ENCODE measurements around the gene TRMT10C. TPM values are rescaled to one million over a fixed set of nuclear protein-coding genes. Genes with fewer than 3 reads are reported as not detected.
"Not testable (repeated sequence)": the region's sequence is repeated elsewhere in the genome, so short reads cannot be mapped to it uniquely, and the experiment has no call there.

The TRMT10C gene
- polyA plus RNA-seq, 3 donors, result 7.6 to 22.4 (median 13.8) TPM

DNA sequence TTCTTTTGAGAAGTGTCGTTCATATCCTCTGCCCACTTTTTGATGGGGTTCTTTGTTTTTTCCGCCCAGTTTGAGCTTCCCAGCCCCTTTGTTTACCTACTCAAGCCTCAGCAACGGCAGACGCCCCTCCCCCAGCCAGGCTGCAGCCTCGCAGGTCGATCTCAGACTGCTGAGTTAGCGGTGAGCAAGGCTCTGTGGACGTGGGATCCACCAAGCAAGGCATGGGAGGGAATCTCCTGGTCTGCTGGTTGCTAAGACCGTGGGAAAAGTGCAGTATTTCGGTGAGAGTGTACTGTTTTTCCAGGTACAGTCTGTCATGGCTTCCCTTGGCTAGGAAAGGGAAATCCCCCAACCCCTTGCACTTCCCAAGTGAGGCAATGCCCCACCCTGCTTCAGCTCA is 43.7 kb downstream of the TRMT10C start:
- H3K27ac ChIP-seq (ENCODE audit: low read depth, low read length), result not testable (repeated sequence)
- 68 to 83% (median 80%) methylated on average over 10 of the region's 10 CpGs for WGBS, 3 donors

DNA sequence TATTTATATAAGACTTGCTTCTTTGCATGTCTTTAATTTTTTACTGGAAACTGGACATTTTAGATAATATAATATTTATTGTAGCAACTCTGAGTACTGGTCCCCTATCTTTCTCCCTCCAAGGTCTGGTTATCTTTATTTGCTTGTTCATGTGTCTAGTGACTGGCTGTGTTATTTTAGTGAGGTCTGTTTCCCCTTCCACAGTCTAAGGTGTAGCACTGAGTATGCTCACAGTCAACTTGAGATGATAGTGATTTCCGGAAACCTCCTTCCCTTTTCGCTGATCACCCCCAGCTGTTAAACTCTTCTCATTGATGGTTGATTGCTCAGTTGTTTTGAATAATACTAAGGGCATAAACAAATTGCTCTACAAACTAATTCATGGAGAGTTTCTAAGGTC is 49.4 kb downstream of the TRMT10C start:
- H3K27ac ChIP-seq (ENCODE audit: low read depth, low read length), result no peak overlapping the region
- 84 to 95% (median 92%) methylated on average over 2 of the region's 2 CpGs for WGBS, 3 donors

DNA sequence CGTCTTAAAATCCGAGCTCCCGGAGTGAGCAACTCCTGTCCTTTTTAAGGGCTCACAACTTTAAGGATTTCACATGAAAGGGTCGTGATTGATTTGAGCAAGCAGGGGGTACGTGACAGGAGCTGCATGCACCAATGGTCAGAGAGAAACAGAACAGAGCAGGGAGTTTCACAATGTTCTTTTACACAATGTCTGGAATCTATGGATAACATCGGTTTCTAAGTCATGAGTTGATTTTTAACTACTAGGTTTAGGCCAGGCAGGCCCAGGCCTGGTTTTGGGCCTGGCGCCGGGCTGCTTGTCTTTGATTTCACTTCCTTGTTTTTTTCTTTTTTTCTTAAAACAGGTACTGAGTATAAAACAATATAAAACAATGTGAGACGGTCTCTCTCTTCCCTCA is 51.3 kb downstream of the TRMT10C start:
- WGBS, 3 donors, result 84 to 89% (median 87%) methylated on average over 8 to 9 of the region's 9 CpGs
- H3K27ac ChIP-seq (ENCODE audit: low read depth, low read length), result not testable (repeated sequence)

DNA sequence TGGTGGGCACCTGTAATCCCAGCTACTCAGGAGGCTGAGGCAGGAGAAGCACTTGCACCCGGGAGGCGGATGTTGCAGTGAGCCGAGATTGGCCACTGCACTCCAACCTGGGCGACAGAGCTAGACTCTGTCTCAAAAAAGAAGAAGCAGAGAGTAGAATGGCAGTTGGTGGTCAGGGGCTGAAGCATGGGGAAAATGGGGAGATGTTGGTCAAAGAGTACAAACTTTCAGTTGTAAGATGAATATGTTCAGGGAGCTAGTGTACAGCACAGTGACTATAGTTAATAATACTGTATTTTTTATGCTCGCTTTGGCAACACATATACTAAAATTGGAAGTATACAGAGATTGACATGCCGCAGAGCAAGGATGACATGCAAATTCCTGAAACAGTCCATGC is 53.9 kb downstream of the TRMT10C start:
- 93 to 96% (median 95%) methylated on average over 6 of the region's 6 CpGs for WGBS, 3 donors
- no peak overlapping the region for H3K27ac ChIP-seq (ENCODE audit: low read depth, low read length)

Other genes starting within 250 kb of the TRMT10C start
- gene IMPG2, start 241.3 kb upstream of the TRMT10C start, polyA plus RNA-seq, result under 1 TPM; under 0.01 to 0.03 (median 0.03) TPM
- gene SENP7, start 48.7 kb upstream of the TRMT10C start, polyA plus RNA-seq, result 1 to 10 TPM; 4.7 to 8.8 (median 6.0) TPM
- 100 to 1,000 TPM in 1 of 3 donors, 10 to 100 TPM in 2; 49.4 to 148 (median 58.7) TPM for gene PCNP, start 12.3 kb downstream of the TRMT10C start, polyA plus RNA-seq
- gene ZBTB11, start 115.3 kb downstream of the TRMT10C start, polyA plus RNA-seq, result 1 to 10 TPM; 4.0 to 5.9 (median 4.5) TPM
- 1,000 to 10,000 TPM; 1,447 to 3,549 (median 1,506) TPM for gene RPL24, start 124.8 kb downstream of the TRMT10C start, polyA plus RNA-seq
- 1 to 10 TPM in 2 of 3 donors, under 1 TPM in 1; 0.72 to 1.8 (median 1.0) TPM for gene CEP97, start 162.7 kb downstream of the TRMT10C start, polyA plus RNA-seq
- 1 to 10 TPM; 1.7 to 6.0 (median 4.8) TPM for gene NXPE3, start 217.3 kb downstream of the TRMT10C start, polyA plus RNA-seq

Data from adipose tissue (tissue), 3 donors.